Measurements from ENCODE around the gene ARHGAP1. TPM values are rescaled to one million over a fixed set of nuclear protein-coding genes. Genes with fewer than 3 reads are reported as not detected.

Gene ARHGAP1
- polyA plus RNA-seq, 3 donors, result 53.6 to 60.4 (median 55.0) TPM

DNA sequence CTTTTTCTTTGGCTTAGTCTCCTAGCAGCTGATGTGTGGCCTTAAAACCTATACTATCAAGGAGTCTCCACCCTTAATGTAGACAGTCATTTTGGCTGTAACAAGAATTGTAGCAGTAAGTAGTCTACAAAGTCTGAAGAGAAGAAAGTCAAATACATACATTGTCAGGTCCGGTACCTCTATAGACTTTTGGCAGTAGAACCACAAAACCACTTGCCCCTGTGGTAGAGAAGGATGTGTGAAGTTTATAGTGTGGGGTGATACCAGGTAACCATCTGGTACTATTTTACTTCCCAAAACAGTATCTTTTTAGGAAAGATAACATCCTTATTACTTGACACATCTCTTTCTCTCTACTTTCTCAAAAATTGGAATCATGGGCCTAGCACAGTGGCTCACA lies 67.9 kb downstream of the ARHGAP1 start:
- no peak for DNase-seq (ENCODE audit: extremely low read depth in 1 of 11, low read depth in 9 of 11, low spot score in 4 of 11)

- no peak for DNase-seq (ENCODE audit: extremely low read depth in 1 of 11, low read depth in 9 of 11, low spot score in 4 of 11)
Measured at GRCh38 chr11:46631676-46632075, 68.7 kb downstream of the ARHGAP1 start.

DNA sequence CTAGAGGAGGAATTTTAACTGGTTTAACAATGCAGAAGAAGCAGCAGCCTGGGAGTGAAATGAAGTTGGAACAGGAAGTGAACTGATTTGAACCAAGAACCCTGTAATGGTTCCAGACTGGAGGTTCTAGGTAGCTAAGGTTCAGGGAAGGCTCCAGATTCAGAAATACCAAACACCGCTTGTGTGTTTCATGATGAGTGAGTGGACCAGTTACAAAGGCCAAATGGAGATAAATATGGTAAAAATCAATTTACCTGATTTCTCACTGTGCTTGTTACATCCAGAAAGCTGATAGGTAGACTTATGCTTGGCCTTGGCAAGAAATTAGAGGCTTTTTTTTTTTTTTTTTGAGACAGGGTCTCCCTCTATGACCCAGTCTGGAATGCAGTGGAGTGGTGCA lies 70.2 kb downstream of the ARHGAP1 start:
- no peak for DNase-seq (ENCODE audit: extremely low read depth in 1 of 11, low read depth in 9 of 11, low spot score in 4 of 11)

DNA sequence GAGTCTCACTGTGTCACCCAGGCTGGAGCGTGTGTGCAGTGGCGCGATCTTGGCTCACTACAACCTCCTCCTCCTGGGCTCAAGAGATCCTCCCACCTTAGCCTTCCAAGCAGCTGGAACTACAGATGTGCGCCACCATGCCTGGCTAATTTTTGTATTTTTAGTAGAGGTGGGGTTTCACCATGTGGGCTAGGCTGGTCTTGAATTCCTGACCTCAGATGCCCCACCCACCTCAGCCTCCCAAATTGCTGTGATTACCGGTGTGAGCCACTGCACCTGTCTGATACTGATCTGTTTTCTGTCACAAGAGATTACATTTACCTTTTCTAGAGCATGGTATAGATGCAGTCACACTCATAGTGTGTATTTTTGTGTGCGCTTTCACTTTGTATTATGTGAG lies 71.5 kb downstream of the ARHGAP1 start:
- DNase-seq (ENCODE audit: extremely low read depth in 1 of 11, low read depth in 9 of 11, low spot score in 4 of 11), result no peak

Other genes with a start within 250 kb of the ARHGAP1 start
- 10 to 100 TPM; 24.6 to 27.7 (median 24.8) TPM for gene AMBRA1, start 106.6 kb downstream of the ARHGAP1 start, polyA plus RNA-seq (ENCODE audit: insufficient read length in 3 of 3)
- 1 to 10 TPM; 3.0 to 4.3 (median 3.9) TPM for gene HARBI1, start 83.4 kb downstream of the ARHGAP1 start, polyA plus RNA-seq (ENCODE audit: insufficient read length in 3 of 3)
- 10 to 100 TPM; 60.0 to 72.7 (median 63.0) TPM for gene ATG13, start 83.1 kb downstream of the ARHGAP1 start, polyA plus RNA-seq (ENCODE audit: insufficient read length in 3 of 3)
- 10 to 100 TPM in 2 of 3 donors, 1 to 10 TPM in 1; 7.5 to 11.3 (median 11.1) TPM for gene ZNF408, start 412 bp upstream of the ARHGAP1 start, polyA plus RNA-seq (ENCODE audit: insufficient read length in 3 of 3)
- gene F2, start 18.6 kb upstream of the ARHGAP1 start, polyA plus RNA-seq (ENCODE audit: insufficient read length in 3 of 3), result under 1 TPM; 0.27 to 0.55 (median 0.40) TPM
- 100 to 1,000 TPM in 2 of 3 donors, 10 to 100 TPM in 1; 82.3 to 112 (median 108) TPM for gene CKAP5, start 145.7 kb upstream of the ARHGAP1 start, polyA plus RNA-seq (ENCODE audit: insufficient read length in 3 of 3)
- 10 to 100 TPM; 28.3 to 33.2 (median 30.5) TPM for gene LRP4, start 217.9 kb upstream of the ARHGAP1 start, polyA plus RNA-seq (ENCODE audit: insufficient read length in 3 of 3)
- gene CSTPP1, start 236.1 kb upstream of the ARHGAP1 start, polyA plus RNA-seq (ENCODE audit: insufficient read length in 3 of 3), result 10 to 100 TPM; 52.7 to 58.9 (median 53.7) TPM

Measured in renal cortex interstitium (tissue), 11 donors.